ENCODE measurements around the gene PALM2AKAP2.
A peak's percentile ranks its signal among the peaks of the same experiment; 100 is the strongest.
"Not testable (repeated sequence)": the region's sequence is repeated elsewhere in the genome, so short reads cannot be mapped to it uniquely, and the experiment has no call there.

The PALM2AKAP2 gene

GRCh38 chr9:109811876-109812275, 31.9 kb downstream of the PALM2AKAP2 start:
- no peak for DNase-seq

- no peak for DNase-seq
These were observed 32.3 kb downstream of the PALM2AKAP2 start for GRCh38 chr9:109812331-109812730.

- no peak for DNase-seq
These were observed 32.9 kb downstream of the PALM2AKAP2 start for GRCh38 chr9:109812818-109813281.

GRCh38 chr9:109813303-109813702, 33.3 kb downstream of the PALM2AKAP2 start:
- no peak for DNase-seq

GRCh38 chr9:109813829-109814228, 33.8 kb downstream of the PALM2AKAP2 start:
- no peak for DNase-seq

GRCh38 chr9:109815366-109815947, 35.5 kb downstream of the PALM2AKAP2 start:
- no peak for DNase-seq

GRCh38 chr9:109816490-109816889, 36.5 kb downstream of the PALM2AKAP2 start:
- no peak for DNase-seq

GRCh38 chr9:109817146-109817845, 37.3 kb downstream of the PALM2AKAP2 start:
- DNase-seq: no peak

- DNase-seq: peak; percentile 2
These were observed 38.0 kb downstream of the PALM2AKAP2 start for GRCh38 chr9:109817846-109818472.

- no peak for DNase-seq
These were observed 41.7 kb downstream of the PALM2AKAP2 start for GRCh38 chr9:109821711-109822110.

GRCh38 chr9:109825383-109825782, 45.4 kb downstream of the PALM2AKAP2 start:
- DNase-seq: not testable (repeated sequence)

GRCh38 chr9:109826559-109826958, 46.6 kb downstream of the PALM2AKAP2 start:
- no peak for DNase-seq

GRCh38 chr9:109828254-109828653, 48.3 kb downstream of the PALM2AKAP2 start:
- no peak for DNase-seq

Measured in activated naive CD4-positive, alpha-beta T cell treated with Interleukin-2 at 50 U/mL for 16 hours (primary cell).